ENCODE measurements around the gene HBG2.
"Not testable (repeated sequence)": the region's sequence is repeated elsewhere in the genome, so short reads cannot be mapped to it uniquely, and the experiment has no call there.

HBG2 gene

DNA sequence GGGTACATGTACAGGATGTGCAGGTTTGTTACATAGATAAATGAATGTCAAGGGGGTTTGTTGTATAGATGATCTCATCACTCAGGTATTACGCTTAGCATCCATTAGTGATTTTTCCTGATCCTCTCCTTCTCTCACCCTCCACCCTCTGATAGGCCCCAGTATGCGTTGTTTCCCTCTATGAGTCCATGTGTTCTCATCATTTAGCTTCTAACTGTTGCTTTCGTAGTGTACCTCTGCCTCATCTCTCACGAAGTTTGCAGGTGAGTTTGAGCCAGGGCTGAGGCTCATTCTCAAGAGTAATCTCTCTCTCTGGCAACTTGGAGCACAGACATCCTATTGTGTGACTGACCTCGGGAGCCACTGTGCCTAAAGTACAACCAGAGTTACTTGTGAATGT, 19.8 kb upstream of the HBG2 start:
- peaks cover 0 to 7% of the 10 kb centered on the region in 2 donors for H3K27me3 Mint-ChIP-seq
- DNase-seq (no peak), ATAC-seq (replicated peaks) (no peak)
- H3K36me3 Mint-ChIP-seq: no peaks in the 10 kb centered on the region
- no peak overlapping the region for H3K27ac Mint-ChIP-seq
- H3K9me3 Mint-ChIP-seq: no peaks in the 10 kb centered on the region
- no peaks in the 10 kb centered on the region for H3K4me1 Mint-ChIP-seq
- no peak overlapping the region for H3K4me3 Mint-ChIP-seq

DNA sequence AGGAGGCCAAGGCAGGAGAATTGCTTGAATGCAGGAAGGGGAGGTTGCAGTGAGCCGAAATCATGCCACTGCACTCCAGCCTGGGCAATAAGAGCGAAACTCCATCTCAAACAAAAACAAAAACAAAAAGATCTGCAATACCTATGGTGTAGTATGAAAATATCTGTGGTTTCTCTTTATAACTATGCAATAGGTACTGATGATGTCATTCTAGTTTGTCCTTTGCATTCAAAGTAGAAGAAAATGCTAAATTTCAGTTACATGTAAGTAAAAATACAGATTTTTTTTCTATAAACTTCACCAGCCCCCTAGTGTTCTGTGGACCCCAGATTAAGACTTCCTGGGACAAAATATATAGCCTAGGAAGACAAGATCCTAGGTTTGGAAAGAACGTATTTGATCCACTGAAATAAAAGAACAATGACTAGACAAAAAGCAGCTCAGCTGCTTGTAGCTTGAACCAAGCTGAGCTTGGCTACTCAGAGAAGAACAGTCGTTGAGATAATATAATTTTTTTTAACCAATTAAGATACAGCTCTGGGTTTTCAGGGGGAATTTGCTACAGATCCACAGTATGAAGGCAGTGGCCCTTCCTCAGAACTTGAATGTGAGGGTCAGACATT, 17.9 kb upstream of the HBG2 start:
- H3K27ac Mint-ChIP-seq: no peak overlapping the region
- no peak for ATAC-seq (replicated peaks)
- DNase-seq: no peak
- H3K36me3 Mint-ChIP-seq: no peaks in the 10 kb centered on the region
- H3K4me3 Mint-ChIP-seq: no peak overlapping the region
- H3K4me1 Mint-ChIP-seq: no peaks in the 10 kb centered on the region
- no peaks in the 10 kb centered on the region for H3K27me3 Mint-ChIP-seq
- no peaks in the 10 kb centered on the region for H3K9me3 Mint-ChIP-seq

DNA sequence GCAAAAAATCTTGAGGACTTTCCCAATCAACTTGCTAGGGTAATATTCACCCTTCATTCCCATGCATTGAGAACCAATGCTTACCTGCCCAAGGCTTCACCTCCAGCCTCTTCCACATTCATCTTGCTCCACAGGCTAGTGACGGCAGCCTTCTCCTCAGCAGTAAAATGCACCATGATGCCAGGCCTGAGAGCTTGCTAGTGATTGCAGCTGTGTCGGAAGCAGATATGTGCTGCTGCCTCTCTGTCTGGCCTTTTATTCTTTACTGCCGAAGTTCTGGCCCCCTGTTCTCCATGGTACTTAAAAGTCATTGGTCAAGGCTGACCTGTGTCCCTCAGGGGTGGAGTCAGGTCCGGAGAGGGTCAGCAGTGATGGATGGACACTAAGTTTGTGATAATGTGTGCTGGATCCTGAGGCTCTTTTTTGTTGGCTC, 15.2 kb upstream of the HBG2 start, which contains the start of gene HBE1:
HBE1 (minus strand) TSS at position 231 of the 433 bp plus-strand sequence; CDS start at position 176, 55 bp downstream.
- ATAC-seq (replicated peaks) (no peak), DNase-seq (no peak)
- Mint-ChIP-seq H3K4me3 (no peak within 1 kb of the TSS), H3K27ac (no peak within 1 kb of the TSS), H3K9me3 (no peaks in the 10 kb centered on the region), H3K36me3 (no peaks in the 10 kb centered on the region), H3K27me3 (no peaks in the 10 kb centered on the region), H3K4me1 (no peaks in the 10 kb centered on the region)

DNA sequence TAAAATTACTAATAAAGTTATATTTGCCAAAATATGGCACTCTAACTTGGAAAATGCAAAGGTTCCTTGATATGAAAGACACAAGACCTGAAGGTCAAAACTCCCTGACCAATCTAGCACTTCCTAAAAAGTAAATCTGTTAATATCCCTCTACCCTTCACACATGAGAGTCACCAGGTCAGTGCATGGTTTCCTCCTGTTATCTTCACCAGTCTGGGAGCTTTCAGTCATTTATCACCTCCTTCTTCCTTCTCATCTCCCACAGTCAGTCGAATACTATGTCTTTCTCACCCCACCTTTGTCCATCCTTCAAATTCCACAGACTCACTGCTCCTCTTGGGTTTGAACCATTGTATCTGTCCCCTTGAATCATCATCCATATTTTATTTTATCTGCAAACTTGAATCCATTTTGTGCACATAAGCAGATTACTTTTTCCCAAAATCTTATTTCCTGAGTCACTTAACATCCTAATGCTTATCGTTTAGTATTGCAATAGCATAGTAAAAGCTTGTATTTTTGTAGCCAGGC, 12.5 kb upstream of the HBG2 start:
- peaks cover 2 to 8% of the 10 kb centered on the region in 2 donors for H3K9me3 Mint-ChIP-seq
- no peak for ATAC-seq (replicated peaks)
- H3K4me3 Mint-ChIP-seq: no peak overlapping the region
- no peaks in the 10 kb centered on the region for H3K4me1 Mint-ChIP-seq
- no peak for DNase-seq
- H3K27me3 Mint-ChIP-seq: peaks cover 0 to 4% of the 10 kb centered on the region in 2 donors
- H3K27ac Mint-ChIP-seq: no peak overlapping the region
- H3K36me3 Mint-ChIP-seq: no peaks in the 10 kb centered on the region

DNA sequence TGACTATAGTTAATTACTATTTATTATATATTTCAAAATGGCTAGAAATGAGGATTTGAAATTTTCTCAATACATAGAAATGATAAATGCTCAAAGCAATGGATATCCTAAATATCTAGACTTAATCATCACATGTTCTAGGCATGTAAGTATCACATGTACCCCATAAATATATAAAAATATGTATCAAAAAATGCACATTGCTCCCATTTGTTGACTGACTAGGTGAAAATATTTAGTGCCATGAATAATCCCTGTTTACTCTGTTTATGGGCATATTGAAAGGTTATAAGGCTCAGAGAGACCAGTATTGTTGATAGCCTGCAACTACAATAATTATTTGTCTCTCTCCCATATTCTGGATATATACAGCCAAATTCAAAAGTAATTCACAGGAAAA, 12.0 kb upstream of the HBG2 start:
- no peak for ATAC-seq (replicated peaks)
- H3K27me3 Mint-ChIP-seq: peaks cover 0 to 4% of the 10 kb centered on the region in 2 donors
- no peaks in the 10 kb centered on the region for H3K36me3 Mint-ChIP-seq
- no peaks in the 10 kb centered on the region for H3K4me1 Mint-ChIP-seq
- DNase-seq: no peak
- H3K9me3 Mint-ChIP-seq: peaks cover 2 to 8% of the 10 kb centered on the region in 2 donors
- no peak overlapping the region for H3K4me3 Mint-ChIP-seq
- no peak overlapping the region for H3K27ac Mint-ChIP-seq

DNA sequence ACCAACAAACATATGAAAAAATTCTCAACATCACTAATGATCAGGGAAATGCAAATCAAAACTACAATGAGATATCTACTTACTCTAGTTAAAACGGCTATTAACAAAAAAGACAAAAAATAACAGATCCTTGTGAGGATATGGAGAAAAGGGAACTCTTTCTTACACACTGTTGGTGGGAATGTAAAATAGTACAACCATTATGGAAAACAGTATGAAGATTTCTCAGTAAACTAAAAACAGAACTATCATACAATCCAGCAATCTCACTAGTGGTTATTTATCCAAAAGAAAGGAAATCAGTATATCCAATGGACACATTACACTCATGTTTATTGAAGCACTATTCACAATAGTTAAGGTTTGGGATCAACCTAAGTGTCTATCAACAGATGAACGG, 11.3 kb upstream of the HBG2 start:
- H3K36me3 Mint-ChIP-seq: no peaks in the 10 kb centered on the region
- DNase-seq (no peak), ATAC-seq (replicated peaks) (no peak)
- peaks cover 0 to 4% of the 10 kb centered on the region in 2 donors for H3K27me3 Mint-ChIP-seq
- H3K9me3 Mint-ChIP-seq: peaks cover 2 to 8% of the 10 kb centered on the region in 2 donors
- H3K4me3 Mint-ChIP-seq: no peak overlapping the region
- no peak overlapping the region for H3K27ac Mint-ChIP-seq
- H3K4me1 Mint-ChIP-seq: no peaks in the 10 kb centered on the region

DNA sequence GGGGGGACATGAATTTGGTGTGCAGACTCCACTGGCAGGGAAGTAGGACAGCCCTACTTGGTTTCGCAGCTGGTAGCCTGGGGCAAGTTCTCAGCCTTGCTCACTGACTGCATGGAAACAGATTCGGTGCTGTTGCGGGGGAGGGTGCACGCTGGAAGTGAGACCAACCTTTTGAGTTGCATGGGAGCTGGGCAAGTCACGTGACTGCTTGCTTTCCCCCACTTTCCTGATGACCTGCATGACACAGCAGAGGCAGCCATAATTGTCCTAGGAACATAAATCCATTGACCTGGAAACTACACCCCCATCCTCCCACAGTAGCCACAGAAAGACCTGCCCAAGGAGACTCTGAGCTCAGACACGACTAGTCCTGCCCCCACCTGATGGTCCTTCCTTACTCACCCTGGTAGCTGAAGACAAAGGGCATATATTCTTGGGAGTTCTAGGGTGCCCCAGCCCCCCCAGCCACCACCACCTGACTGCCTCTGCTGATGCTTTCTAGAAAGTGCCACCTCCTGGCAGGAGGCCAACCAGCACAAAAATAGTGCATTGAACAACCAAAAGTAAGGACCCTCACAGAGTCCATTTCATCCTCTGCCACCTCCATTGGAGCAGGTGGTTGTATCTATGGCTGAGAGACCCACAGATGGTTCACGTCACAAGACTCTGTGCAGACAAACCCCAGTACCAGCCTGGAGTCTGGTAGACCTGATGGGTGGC, 4.1 kb upstream of the HBG2 start:
- Mint-ChIP-seq H3K4me3 (no peak overlapping the region), H3K4me1 (no peaks in the 10 kb centered on the region), H3K9me3 (peaks cover 9 to 17% of the 10 kb centered on the region in 2 donors), H3K36me3 (no peaks in the 10 kb centered on the region), H3K27me3 (peaks cover 8 to 11% of the 10 kb centered on the region in 2 donors), H3K27ac (no peak overlapping the region)
- no peak for ATAC-seq (replicated peaks)
- DNase-seq: no peak

DNA sequence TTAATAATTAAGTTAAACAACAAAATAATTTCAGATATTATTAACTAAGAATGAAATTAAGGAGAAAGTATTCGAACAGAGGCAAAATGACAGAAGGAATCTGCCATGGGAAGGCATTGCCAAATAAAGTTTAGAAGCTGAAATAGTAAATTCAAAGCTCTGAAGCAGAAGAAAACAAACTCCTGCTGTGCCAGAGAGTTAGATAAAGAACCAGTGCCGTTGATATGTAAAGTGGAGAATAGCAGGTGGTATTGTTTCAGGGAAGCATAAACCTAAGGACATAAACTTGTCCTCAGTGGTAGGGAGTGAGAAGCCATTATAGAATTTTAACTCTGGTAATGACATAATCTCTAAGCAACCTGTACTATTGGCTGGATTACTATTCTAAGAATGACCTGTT, 2.7 kb upstream of the HBG2 start:
- peaks cover 7 to 9% of the 10 kb centered on the region in 2 donors for H3K9me3 Mint-ChIP-seq
- no peak overlapping the region for H3K27ac Mint-ChIP-seq
- peaks cover 7 to 11% of the 10 kb centered on the region in 2 donors for H3K27me3 Mint-ChIP-seq
- H3K4me1 Mint-ChIP-seq: no peaks in the 10 kb centered on the region
- H3K4me3 Mint-ChIP-seq: no peak overlapping the region
- ATAC-seq (replicated peaks) (no peak), DNase-seq (no peak)
- no peaks in the 10 kb centered on the region for H3K36me3 Mint-ChIP-seq

DNA sequence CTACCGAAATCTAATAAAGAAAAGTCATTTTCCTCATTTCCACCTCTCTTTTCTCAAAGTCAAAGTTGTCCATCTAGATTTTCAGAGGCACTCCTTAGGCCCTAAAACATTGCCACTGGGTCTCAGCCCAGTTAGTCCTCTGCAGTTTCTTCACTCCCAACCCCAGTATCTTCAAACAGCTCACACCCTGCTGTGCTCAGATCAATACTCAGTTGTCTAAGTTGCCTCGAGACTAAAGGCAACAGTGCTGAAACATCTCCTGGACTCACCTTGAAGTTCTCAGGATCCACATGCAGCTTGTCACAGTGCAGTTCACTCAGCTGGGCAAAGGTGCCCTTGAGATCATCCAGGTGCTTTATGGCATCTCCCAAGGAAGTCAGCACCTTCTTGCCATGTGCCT, 558 bp downstream of the HBG2 start:
- H3K4me1 Mint-ChIP-seq; ATAC-seq (replicated peaks): not testable (repeated sequence)
- H3K27me3 Mint-ChIP-seq: peaks cover 7 to 11% of the 10 kb centered on the region in 2 donors

DNA sequence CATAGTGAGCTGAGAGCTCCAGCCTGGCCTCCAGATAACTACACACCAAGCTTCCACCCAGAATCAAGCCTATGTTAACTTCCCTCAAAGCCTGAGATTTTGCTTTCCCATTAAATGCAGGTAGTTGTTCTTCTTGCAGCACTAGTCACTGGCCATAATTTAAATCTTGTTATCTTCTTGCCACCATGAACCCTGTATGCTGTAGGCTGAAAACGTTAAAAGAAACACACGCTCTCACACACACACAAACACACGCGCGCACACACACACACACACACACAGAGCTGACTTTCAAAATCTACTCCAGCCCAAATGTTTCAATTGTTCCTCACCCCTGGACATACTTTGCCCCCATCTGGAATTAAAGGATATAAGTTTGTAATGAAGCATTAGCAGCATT, 1.1 kb downstream of the HBG2 start:
- not testable (repeated sequence) for H3K4me1 Mint-ChIP-seq; H3K4me3 Mint-ChIP-seq; H3K36me3 Mint-ChIP-seq; H3K9me3 Mint-ChIP-seq; ATAC-seq (replicated peaks); H3K27ac Mint-ChIP-seq; DNase-seq
- peaks cover 7 to 11% of the 10 kb centered on the region in 2 donors for H3K27me3 Mint-ChIP-seq

More for the DNA sequence above, 558 bp downstream of the HBG2 start:
- not testable (repeated sequence) for H3K27ac Mint-ChIP-seq, H3K4me3 Mint-ChIP-seq, DNase-seq, H3K9me3 Mint-ChIP-seq, H3K36me3 Mint-ChIP-seq

DNA sequence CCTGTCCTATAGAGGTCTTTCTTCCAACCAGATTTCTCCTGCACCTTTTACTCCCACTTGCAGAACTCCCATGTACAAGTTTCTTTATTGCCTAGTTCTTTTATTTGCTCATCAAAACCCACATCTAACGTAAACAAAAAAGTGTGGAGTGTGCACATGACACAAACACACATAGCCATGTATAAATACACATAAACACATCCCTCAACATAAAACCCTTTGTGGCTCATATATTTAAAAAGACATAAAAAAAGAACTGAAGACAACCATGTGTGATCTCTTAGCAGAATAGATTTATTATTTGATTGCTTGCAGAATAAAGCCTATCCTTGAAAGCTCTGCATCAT, 1.7 kb downstream of the HBG2 start:
- DNase-seq: no peak
- Mint-ChIP-seq H3K9me3 (no peaks in the 10 kb centered on the region), H3K27me3 (peaks cover 7 to 8% of the 10 kb centered on the region in 2 donors), H3K4me3 (no peak overlapping the region), H3K27ac (no peak overlapping the region), H3K36me3 (no peaks in the 10 kb centered on the region), H3K4me1 (no peaks in the 10 kb centered on the region)
- ATAC-seq (replicated peaks): no peak

DNA sequence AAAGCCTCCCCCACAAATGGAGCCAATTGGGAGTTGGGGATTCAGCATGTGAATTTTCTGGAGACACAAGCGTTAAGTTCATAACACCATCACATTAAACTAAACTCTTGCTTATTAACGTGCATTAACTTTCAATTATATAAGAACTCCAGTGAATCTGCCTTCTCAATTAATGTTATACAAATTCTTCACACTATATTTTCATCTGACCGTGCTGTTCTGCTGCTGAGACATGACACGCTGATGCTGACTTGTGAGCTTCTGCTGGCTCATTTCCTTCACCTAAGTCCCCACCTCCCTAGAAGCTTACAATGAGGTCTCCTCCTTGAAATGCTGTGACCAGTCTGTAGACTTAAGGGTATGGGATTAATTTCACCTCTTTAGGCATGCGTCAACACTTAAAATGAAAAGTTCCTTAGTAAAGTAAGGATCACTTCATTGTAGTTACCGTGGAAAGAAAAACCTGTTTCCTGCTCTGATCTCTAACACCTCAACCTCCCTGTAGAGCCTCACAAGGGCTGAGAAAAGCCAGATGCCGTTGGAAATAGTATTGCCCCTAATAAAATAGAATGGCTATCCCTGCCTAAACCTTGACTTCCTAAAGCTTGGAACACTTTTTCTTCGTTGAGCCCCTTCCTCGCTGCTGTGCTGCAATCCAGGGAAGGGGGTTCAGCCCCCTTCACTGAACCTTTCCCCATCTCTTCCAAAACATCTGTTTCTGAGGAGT, 2.2 kb downstream of the HBG2 start:
- Mint-ChIP-seq H3K27me3 (peaks cover 4 to 7% of the 10 kb centered on the region in 2 donors), H3K4me3 (no peak overlapping the region), H3K4me1 (no peaks in the 10 kb centered on the region), H3K27ac (no peak overlapping the region), H3K9me3 (no peaks in the 10 kb centered on the region), H3K36me3 (no peaks in the 10 kb centered on the region)
- ATAC-seq (replicated peaks): no peak
- no peak for DNase-seq

DNA sequence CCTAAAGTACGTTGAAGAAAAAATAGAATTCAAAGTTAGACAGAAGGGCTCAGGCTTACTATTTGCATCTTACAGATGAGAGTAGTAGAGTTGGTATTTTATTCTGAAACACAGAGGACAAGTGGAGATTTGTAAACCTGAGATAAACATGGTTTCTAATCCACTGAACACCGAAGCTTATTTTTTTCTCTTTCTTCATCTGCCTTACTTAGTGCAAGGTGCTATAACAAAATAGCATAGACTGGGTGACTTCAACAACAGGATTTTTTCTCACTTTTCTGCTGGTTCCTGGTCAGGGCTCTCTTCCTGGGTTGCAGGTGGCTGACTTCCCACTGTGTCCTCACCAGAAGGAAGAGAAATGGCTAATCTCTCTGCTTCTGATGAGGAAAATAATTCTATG, 2.8 kb downstream of the HBG2 start:
- no peak overlapping the region for H3K27ac Mint-ChIP-seq
- H3K27me3 Mint-ChIP-seq: peaks cover 4 to 7% of the 10 kb centered on the region in 2 donors
- DNase-seq (no peak), ATAC-seq (replicated peaks) (no peak)
- H3K36me3 Mint-ChIP-seq: no peaks in the 10 kb centered on the region
- H3K9me3 Mint-ChIP-seq: no peaks in the 10 kb centered on the region
- H3K4me3 Mint-ChIP-seq: no peak overlapping the region
- no peaks in the 10 kb centered on the region for H3K4me1 Mint-ChIP-seq

DNA sequence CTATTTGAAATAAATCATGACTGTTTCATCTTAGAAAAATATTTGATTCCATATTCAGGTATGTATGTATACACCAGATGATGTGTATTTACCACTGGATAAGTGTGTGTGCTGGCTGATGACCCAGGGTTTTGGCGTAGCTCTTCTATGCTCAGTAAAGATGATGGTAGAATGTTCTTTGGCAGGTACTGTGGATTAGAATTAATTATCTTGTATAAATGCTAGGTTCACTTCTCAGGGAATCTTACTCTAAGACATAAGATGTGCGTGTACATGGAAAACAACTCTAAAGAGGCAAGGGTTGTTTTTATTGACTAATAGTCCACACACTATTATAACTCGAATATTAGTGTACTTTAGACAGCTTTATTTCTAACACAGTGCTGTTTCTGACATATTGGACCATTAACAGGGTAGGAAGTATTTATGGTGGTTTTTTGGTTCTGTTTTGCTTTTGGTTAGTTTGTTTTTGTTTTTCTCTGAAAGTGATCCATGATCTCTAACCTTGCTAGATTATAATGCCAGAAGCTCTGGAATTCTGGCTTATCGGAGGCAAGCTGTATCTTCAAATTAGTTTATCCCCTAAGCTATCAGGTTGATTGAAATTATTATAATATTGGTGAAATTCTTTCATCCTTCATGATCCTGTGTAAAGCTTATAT, 3.9 kb downstream of the HBG2 start:
- H3K4me1 Mint-ChIP-seq: no peaks in the 10 kb centered on the region
- peaks cover 3 to 4% of the 10 kb centered on the region in 2 donors for H3K27me3 Mint-ChIP-seq
- DNase-seq (no peak), ATAC-seq (replicated peaks) (no peak)
- no peaks in the 10 kb centered on the region for H3K9me3 Mint-ChIP-seq
- H3K27ac Mint-ChIP-seq: no peak overlapping the region
- no peak overlapping the region for H3K4me3 Mint-ChIP-seq
- H3K36me3 Mint-ChIP-seq: no peaks in the 10 kb centered on the region

Data from stimulated activated naive B cell treated with anti-CD40 and anti-IgM and Interleukin-4, amounts not matched to agents 10 μg/mL and 1 μg/mL and 100 μg/mL, for 72 hours (primary cell).